ENCODE measurements around the gene UCP3. TPM values are rescaled to one million over a fixed set of nuclear protein-coding genes. Genes with fewer than 3 reads are reported as not detected.

The UCP3 gene
- total and polyA plus RNA-seq, 3 experiments from 2014 or later, result 0.36 to 2.9 (median 2.8) TPM

- no peaks in the 10 kb centered on the region for H3K27me3 ChIP-seq (ENCODE audit: insufficient read depth, low read length, poor library complexity, severe bottlenecking)
- no peak overlapping the region for H3K4me3 ChIP-seq (ENCODE audit: low read length)
- peaks cover 20 to 43% (median 21%) of the 10 kb centered on the region in 3 donors for H3K36me3 Mint-ChIP-seq
- H3K36me3 ChIP-seq (ENCODE audit: insufficient read depth, low read length), result peaks cover 35% of the 10 kb centered on the region
- POLR2A ChIA-PET, result interaction anchor here (1.2 to 8.8 kb wide), 5 partner anchors 8 to 39 kb away, joined by 4 to 150 read pairs (median 8); partner anchors contain the start of gene UCP2
- no peaks in the 10 kb centered on the region for H3K9me3 Mint-ChIP-seq
- no peaks in the 10 kb centered on the region for H3K9me3 ChIP-seq (ENCODE audit: low read length)
- CTCF ChIA-PET, result interaction anchor here (1.3 to 4.3 kb wide), 4 partner anchors 8 to 35 kb away, joined by 4 to 40 read pairs (median 7); partner anchors contain the start of gene UCP2
- peaks cover 93 to 100% (median 100%) of the 10 kb centered on the region in 3 donors for H3K4me1 Mint-ChIP-seq
- peak overlapping the region in 6 of 7 donors; percentile 23 to 72 (median 56) for H3K4me3 Mint-ChIP-seq
- no peak for DNase-seq
- peak overlapping the region; percentile 76 to 98 (median 93) for H3K27ac Mint-ChIP-seq
- H3K27ac ChIP-seq (ENCODE audit: low read depth, low read length), result peak overlapping the region; percentile 26
- H3K4me1 ChIP-seq (ENCODE audit: insufficient read depth, low read length), result peaks cover 99% of the 10 kb centered on the region
- H3K27me3 Mint-ChIP-seq, result no peaks in the 10 kb centered on the region
Observed at GRCh38 chr11:73972620-73973449, 36.0 kb downstream of the UCP3 start.

- Mint-ChIP-seq H3K4me3 (peak overlapping the region in 3 of 7 donors; percentile 20 to 72 (median 64)), H3K4me1 (peaks cover 89 to 99% (median 97%) of the 10 kb centered on the region in 3 donors), H3K9me3 (no peaks in the 10 kb centered on the region), H3K27ac (peak overlapping the region; percentile 76 to 98 (median 93)), H3K27me3 (no peaks in the 10 kb centered on the region), H3K36me3 (peaks cover 17 to 37% (median 19%) of the 10 kb centered on the region in 3 donors)
- peak overlapping the region; percentile 26 for H3K27ac ChIP-seq (ENCODE audit: low read depth, low read length)
- H3K36me3 ChIP-seq (ENCODE audit: insufficient read depth, low read length), result peaks cover 29% of the 10 kb centered on the region
- ChIA-PET POLR2A (interaction anchor here (0.9 to 8.8 kb wide), 6 partner anchors 9 to 199 kb away, joined by 3 to 150 read pairs (median 8); partner anchors contain the start of genes C2CD3, PPME1 and UCP2), CTCF (interaction anchor here (1.1 to 4.3 kb wide), 5 partner anchors 8 to 36 kb away, joined by 3 to 40 read pairs (median 5); partner anchors contain the start of gene UCP2)
- H3K9me3 ChIP-seq (ENCODE audit: low read length), result no peaks in the 10 kb centered on the region
- peaks cover 99% of the 10 kb centered on the region for H3K4me1 ChIP-seq (ENCODE audit: insufficient read depth, low read length)
- no peaks in the 10 kb centered on the region for H3K27me3 ChIP-seq (ENCODE audit: insufficient read depth, low read length, poor library complexity, severe bottlenecking)
- no peak overlapping the region for H3K4me3 ChIP-seq (ENCODE audit: low read length)
- peak in 1 of 5 donors; percentile 36 for DNase-seq
Observed at GRCh38 chr11:73972187-73972586, 36.7 kb downstream of the UCP3 start.

GRCh38 chr11:73971175-73971719 lies 37.6 kb downstream of the UCP3 start:
- H3K27me3 Mint-ChIP-seq, result no peaks in the 10 kb centered on the region
- peak overlapping the region; percentile 76 to 98 (median 94) for H3K27ac Mint-ChIP-seq
- H3K36me3 Mint-ChIP-seq, result peaks cover 11 to 28% (median 15%) of the 10 kb centered on the region in 3 donors
- ChIA-PET CTCF (interaction anchor here (1.1 to 4.3 kb wide), 4 partner anchors 10 to 200 kb away, joined by 3 to 40 read pairs (median 4); partner anchors contain the start of genes C2CD3, PPME1 and UCP2), POLR2A (interaction anchor here (0.9 to 8.8 kb wide), 4 partner anchors 10 to 200 kb away, joined by 3 to 150 read pairs (median 12); partner anchors contain the start of genes C2CD3, PPME1 and UCP2)
- peak overlapping the region in 5 of 7 donors; percentile 5 to 48 (median 38) for H3K4me3 Mint-ChIP-seq
- Histone ChIP-seq H3K4me3 (ENCODE audit: low read length) (no peak overlapping the region), H3K9me3 (ENCODE audit: low read length) (no peaks in the 10 kb centered on the region), H3K27ac (ENCODE audit: low read depth, low read length) (no peak overlapping the region), H3K36me3 (ENCODE audit: insufficient read depth, low read length) (peaks cover 19% of the 10 kb centered on the region), H3K4me1 (ENCODE audit: insufficient read depth, low read length) (peaks cover 89% of the 10 kb centered on the region), H3K27me3 (ENCODE audit: insufficient read depth, low read length, poor library complexity, severe bottlenecking) (no peaks in the 10 kb centered on the region)
- peak in 1 of 5 donors; percentile 33 for DNase-seq
- H3K4me1 Mint-ChIP-seq, result peaks cover 79 to 91% (median 88%) of the 10 kb centered on the region in 3 donors
- H3K9me3 Mint-ChIP-seq, result no peaks in the 10 kb centered on the region

GRCh38 chr11:73969991-73970800 lies 38.7 kb downstream of the UCP3 start:
- peak in 4 of 5 donors; percentile 36 to 71 (median 58) for DNase-seq
- Mint-ChIP-seq H3K4me1 (peaks cover 71 to 90% (median 81%) of the 10 kb centered on the region in 3 donors), H3K27me3 (no peaks in the 10 kb centered on the region), H3K9me3 (no peaks in the 10 kb centered on the region), H3K36me3 (peaks cover 6 to 17% (median 11%) of the 10 kb centered on the region in 3 donors), H3K4me3 (peak overlapping the region in 6 of 7 donors; percentile 3 to 81 (median 58)), H3K27ac (peak overlapping the region; percentile 76 to 98 (median 94))
- Histone ChIP-seq H3K4me3 (ENCODE audit: low read length) (no peak overlapping the region), H3K4me1 (ENCODE audit: insufficient read depth, low read length) (peaks cover 87% of the 10 kb centered on the region), H3K36me3 (ENCODE audit: insufficient read depth, low read length) (peaks cover 9% of the 10 kb centered on the region), H3K27ac (ENCODE audit: low read depth, low read length) (peak overlapping the region; percentile 26), H3K9me3 (ENCODE audit: low read length) (no peaks in the 10 kb centered on the region), H3K27me3 (ENCODE audit: insufficient read depth, low read length, poor library complexity, severe bottlenecking) (no peaks in the 10 kb centered on the region)
- ChIA-PET POLR2A (interaction anchor here (0.9 to 8.8 kb wide), 7 partner anchors 11 to 201 kb away, joined by 3 to 150 read pairs (median 4); partner anchors contain the start of genes C2CD3, PPME1 and UCP2), CTCF (interaction anchor here (1.1 to 4.3 kb wide), 5 partner anchors 11 to 201 kb away, joined by 3 to 40 read pairs (median 4); partner anchors contain the start of genes C2CD3, PPME1 and UCP2)

GRCh38 chr11:73969091-73969490 lies 39.8 kb downstream of the UCP3 start:
- H3K27ac ChIP-seq (ENCODE audit: low read depth, low read length), result no peak overlapping the region

GRCh38 chr11:73968356-73968966 lies 40.4 kb downstream of the UCP3 start:
- POLR2A ChIA-PET, result interaction anchor here (0.5 to 8.8 kb wide), 4 partner anchors 13 to 47 kb away, joined by 3 to 150 read pairs (median 6); partner anchors contain the start of gene UCP2
- peaks cover 84% of the 10 kb centered on the region for H3K4me1 ChIP-seq (ENCODE audit: insufficient read depth, low read length)
- no peak overlapping the region for H3K27ac ChIP-seq (ENCODE audit: low read depth, low read length)
- no peaks in the 10 kb centered on the region for H3K27me3 ChIP-seq (ENCODE audit: insufficient read depth, low read length, poor library complexity, severe bottlenecking)
- Mint-ChIP-seq H3K36me3 (peaks cover 0 to 1% (median 0%) of the 10 kb centered on the region in 3 donors), H3K27ac (peak overlapping the region; percentile 76 to 97 (median 88)), H3K27me3 (no peaks in the 10 kb centered on the region), H3K4me1 (peaks cover 61 to 84% (median 76%) of the 10 kb centered on the region in 3 donors), H3K4me3 (peak overlapping the region in 6 of 7 donors; percentile 9 to 66 (median 50)), H3K9me3 (no peaks in the 10 kb centered on the region)
- CTCF ChIA-PET, result interaction anchor here (0.7 to 4.9 kb wide), 3 partner anchors 9 to 37 kb away, joined by 3 to 48 read pairs (median 40); partner anchors contain the start of gene UCP2
- no peaks in the 10 kb centered on the region for H3K36me3 ChIP-seq (ENCODE audit: insufficient read depth, low read length)
- no peak overlapping the region for H3K4me3 ChIP-seq (ENCODE audit: low read length)
- H3K9me3 ChIP-seq (ENCODE audit: low read length), result no peaks in the 10 kb centered on the region
- no peak for DNase-seq

More at GRCh38 chr11:73969091-73969490, 39.8 kb downstream of the UCP3 start:
- Histone ChIP-seq H3K36me3 (ENCODE audit: insufficient read depth, low read length) (no peaks in the 10 kb centered on the region), H3K4me1 (ENCODE audit: insufficient read depth, low read length) (peaks cover 87% of the 10 kb centered on the region), H3K4me3 (ENCODE audit: low read length) (no peak overlapping the region), H3K27me3 (ENCODE audit: insufficient read depth, low read length, poor library complexity, severe bottlenecking) (no peaks in the 10 kb centered on the region), H3K9me3 (ENCODE audit: low read length) (no peaks in the 10 kb centered on the region)
- Mint-ChIP-seq H3K27ac (peak overlapping the region; percentile 76 to 98 (median 94)), H3K4me1 (peaks cover 64 to 87% (median 78%) of the 10 kb centered on the region in 3 donors), H3K4me3 (peak overlapping the region in 5 of 7 donors; percentile 22 to 66 (median 55)), H3K36me3 (peaks cover 2 to 6% (median 2%) of the 10 kb centered on the region in 3 donors), H3K9me3 (no peaks in the 10 kb centered on the region), H3K27me3 (no peaks in the 10 kb centered on the region)
- POLR2A ChIA-PET, result interaction anchor here (0.5 to 8.8 kb wide), 6 partner anchors 12 to 202 kb away, joined by 3 to 150 read pairs (median 4); partner anchors contain the start of genes C2CD3, PPME1 and UCP2
- no peak for DNase-seq
- CTCF ChIA-PET, result interaction anchor here (1.1 to 4.3 kb wide), 3 partner anchors 12 to 64 kb away, joined by 3 to 40 read pairs (median 3); partner anchors contain the start of gene UCP2
